ENCODE data around the gene RARB. TPM values are rescaled to one million over a fixed set of nuclear protein-coding genes. Genes with fewer than 3 reads are reported as not detected.

The RARB gene
- total and polyA plus RNA-seq, 9 of the 15 experiments (the other 6 are each of a cell fraction or from before 2014, with no cell fraction given) = 0.15 to 1.3 (median 0.27) TPM

- TF ChIP-seq RBM17 (IDR thresholded peaks at IDR 0.05; ENCODE audit: borderline replicate concordance, low read depth, low read length) (no peak), RUNX1 (IDR thresholded peaks at IDR 0.05; ENCODE audit: low read depth) (no peak), ATF3 (IDR thresholded peaks at IDR 0.05) (no peak), ATF3 (CRISPR knock-in tag; conservative IDR thresholded peaks at IDR 0.05) (no peak), OTX1 (CRISPR knock-in tag; IDR thresholded peaks at IDR 0.05) (no peak), ZBTB1 (CRISPR knock-in tag; IDR thresholded peaks at IDR 0.05; ENCODE audit: borderline replicate concordance, low read depth) (no peak), EZH2 (IDR thresholded peaks at IDR 0.05; ENCODE audit: borderline replicate concordance, low read depth, low read length) (no peak)
Measured at GRCh38 chr3:25536521-25537391, 108.7 kb downstream of the RARB start (continued).

- Histone ChIP-seq H3K27ac (ENCODE audit: extremely low read depth, low read depth, low read length) (no peak overlapping the region), H4K20me1 (replicated peaks; ENCODE audit: control insufficient read depth, insufficient read depth, low read length) (no peaks in the 10 kb centered on the region), H3K4me3 (no peak overlapping the region), H3K9me1 (ENCODE audit: control insufficient read depth, insufficient read depth, low read length) (no peaks in the 10 kb centered on the region), H3K36me3 (ENCODE audit: control insufficient read depth, insufficient read depth, low read length) (no peaks in the 10 kb centered on the region), H3K9ac (ENCODE audit: insufficient read depth in 1 of 2, low read depth in 2 of 2, low read length in 2 of 2) (no peak overlapping the region), H2AFZ (ENCODE audit: low read depth, low read length) (no peak overlapping the region), H3K4me2 (ENCODE audit: insufficient read depth, low read length) (no peak overlapping the region), H3K4me1 (replicated peaks in 1 of 2; ENCODE audit: control insufficient read depth in 2 of 2, insufficient read depth in 2 of 2, low read length in 2 of 2) (no peaks in the 10 kb centered on the region), H3K9me3 (replicated peaks; ENCODE audit: control insufficient read depth, insufficient read depth, low read depth, low read length) (no peaks in the 10 kb centered on the region), H3K79me2 (ENCODE audit: control insufficient read depth, insufficient read depth, low read length) (no peaks in the 10 kb centered on the region), H3K27me3 (ENCODE audit: control insufficient read depth in 2 of 2, insufficient read depth in 2 of 2, low read length in 2 of 2) (no peaks in the 10 kb centered on the region)
- FAIRE-seq (no peak), DNase-seq (ENCODE audit: extremely low read depth in 1 of 4, low spot score in 3 of 4) (no peak), ATAC-seq (no peak)
- 10% methylated on average over 3 of the region's 3 CpGs for WGBS (ENCODE audit: insufficient coverage, low coverage, missing lambda C conversion rate)
- no TSS peak for BruUV-seq (replicated peaks)
- CTCF ChIA-PET (ENCODE audit: low intra/inter-chr PET ratio) = no interaction called here
- intact Hi-C loops (cut with micrococcal nuclease) = no loop called here
- in situ Hi-C loops (cut with MboI) = no loop called here
- TF ChIP-seq GATAD2A (IDR thresholded peaks at IDR 0.05) (no peak), PBX2 (CRISPR knock-in tag; IDR thresholded peaks at IDR 0.05; ENCODE audit: low read depth) (no peak), PBX2 (tag; conservative IDR thresholded peaks at IDR 0.05; ENCODE audit: low read depth) (peak; percentile 50)
- POLR2A ChIA-PET = no interaction called here
Measured at GRCh38 chr3:25537516-25537915, 109.5 kb downstream of the RARB start.

Data from K562 (cell line).